Anterior cingulate cortex (tissue), 58 donors: ENCODE data around the gene C6orf62.
"Not testable (repeated sequence)": the region's sequence is repeated elsewhere in the genome, so short reads cannot be mapped to it uniquely, and the experiment has no call there.

Source experiments
- DNase-seq, 58 donors: peaks; one replicate each; lab custom pipeline; 2025; lab: John Stamatoyannopoulos, UW

Gene C6orf62

GRCh38 chr6:24743265-24743943 lies 24.4 kb upstream of the C6orf62 start:
- DNase-seq = no peak

GRCh38 chr6:24742216-24742738 lies 23.3 kb upstream of the C6orf62 start:
- DNase-seq = peak in 1 of 58 donors; percentile 5

GRCh38 chr6:24740861-24741260 lies 21.9 kb upstream of the C6orf62 start:
- DNase-seq = no peak

- no peak for DNase-seq
Measured at GRCh38 chr6:24738741-24739140, 19.8 kb upstream of the C6orf62 start.

- not testable (repeated sequence) for DNase-seq
Measured at GRCh38 chr6:24734710-24735109, 15.8 kb upstream of the C6orf62 start.

- DNase-seq = no peak
Measured at GRCh38 chr6:24734166-24734565, 15.2 kb upstream of the C6orf62 start.

GRCh38 chr6:24731456-24732134 lies 12.6 kb upstream of the C6orf62 start:
- not testable (repeated sequence) for DNase-seq

GRCh38 chr6:24730653-24731052 lies 11.7 kb upstream of the C6orf62 start:
- not testable (repeated sequence) for DNase-seq

GRCh38 chr6:24723270-24723669 lies 4.3 kb upstream of the C6orf62 start:
- no peak for DNase-seq

GRCh38 chr6:24721461-24722215 lies 2.7 kb upstream of the C6orf62 start:
- peak in 30 of 58 donors; percentile 58 to 97 (median 93) for DNase-seq

- DNase-seq = peak; percentile 92 to 100 (median 99)
Measured at GRCh38 chr6:24720604-24721460, 1.9 kb upstream of the C6orf62 start.

- peak in 35 of 58 donors; percentile 4 to 71 (median 38) for DNase-seq
Measured at GRCh38 chr6:24720131-24720603, 1.2 kb upstream of the C6orf62 start.

GRCh38 chr6:24718449-24719124 lies 367 bp downstream of the C6orf62 start:
- no peak for DNase-seq

- not testable (repeated sequence) for DNase-seq
Measured at GRCh38 chr6:24716602-24717148, 2.3 kb downstream of the C6orf62 start.

GRCh38 chr6:24710519-24711303 lies 8.2 kb downstream of the C6orf62 start:
- no peak for DNase-seq

GRCh38 chr6:24709014-24709711 lies 9.8 kb downstream of the C6orf62 start:
- no peak for DNase-seq

GRCh38 chr6:24708612-24709011 lies 10.3 kb downstream of the C6orf62 start:
- no peak for DNase-seq

GRCh38 chr6:24704468-24704867 lies 14.5 kb downstream of the C6orf62 start:
- DNase-seq = no peak
